ENCODE data around the gene CD180.

- no peak for TF ChIP-seq CTCF (IDR thresholded peaks at IDR 0.05; ENCODE audit: low read length)
- no peak for TF ChIP-seq EZH2 (optimal IDR thresholded peaks at IDR 0.05; ENCODE audit: low read depth, low read length)
These were observed 43.5 kb upstream of the CD180 start for GRCh38 chr5:67240065-67240464.

Data from MM.1S (cell line).